WTC11 (cell line): Measurements from ENCODE around the gene ECE1. TPM values are rescaled to one million over a fixed set of nuclear protein-coding genes. Genes with fewer than 3 reads are reported as not detected.

Experiments
- ATAC-seq: fragments of 200-7000 bp; cut with Tn5 transposase; 2 replicates; pipeline ENCODE4 v1.10.0; 2021; ENCODE audit warnings: mild to moderate bottlenecking, moderate library complexity
- CTCF ChIA-PET: fragments of 300-600 bp; sonication (Branson Sonifier 250); formaldehyde crosslinking; loops from one replicate; lab custom pipeline; 2021; ENCODE audit warnings: antibody characterized with exemption; lab: Charles Lee
- POLR2A ChIA-PET: fragments of 350-600 bp; sonication (Branson Sonifier 250); formaldehyde crosslinking; loops from one replicate; lab custom pipeline; 2021; ENCODE audit warnings: antibody characterized with exemption; lab: Charles Lee
- DNase-seq: peaks from one replicate; pipeline ENCODE4 v3.0.0; 2021; ENCODE audit warnings: low spot score
- H3K27ac Mint-ChIP-seq: 2 replicates; pipeline ENCODE4 v1.8.0; 2021; ENCODE audit warnings: mixed read lengths
- H3K27me3 Mint-ChIP-seq: 2 replicates; pipeline ENCODE4 v1.8.0; 2021; ENCODE audit warnings: low read depth, mild to moderate bottlenecking, moderate library complexity, mixed read lengths
- H3K36me3 Mint-ChIP-seq: 2 replicates; pipeline ENCODE4 v1.8.0; 2021; ENCODE audit warnings: mixed read lengths
- H3K4me1 Mint-ChIP-seq: 2 replicates; pipeline ENCODE4 v1.8.0; 2022; ENCODE audit warnings: mixed read lengths
- H3K4me3 Mint-ChIP-seq: 2 replicates; pipeline ENCODE4 v1.8.0; 2021; ENCODE audit warnings: mild to moderate bottlenecking, moderate library complexity, mixed read lengths
- H3K9me3 Mint-ChIP-seq: 2 replicates; pipeline ENCODE4 v1.8.0; 2021; ENCODE audit warnings: mixed read lengths
- ESRRA ChIP-seq: sonication (generic); formaldehyde crosslinking; IDR thresholded peaks from 2 replicates; pipeline ENCODE4 v1.8.1; 2022; ENCODE audit warnings: mild to moderate bottlenecking, missing genetic modification reagents, borderline replicate concordance
- NFATC4 ChIP-seq: fragments of 250-450 bp; sonication (Bioruptor Pico); IDR thresholded peaks from 2 replicates; pipeline ENCODE4 v1.9.0; 2021; ENCODE audit warnings: mild to moderate bottlenecking
- NR3C1 ChIP-seq: sonication (generic); formaldehyde crosslinking; conservative IDR thresholded peaks from 2 replicates; pipeline ENCODE4 v1.8.1; 2023; ENCODE audit warnings: low read depth, mild to moderate bottlenecking, missing genetic modification reagents
- RELA ChIP-seq: sonication (generic); formaldehyde crosslinking; IDR thresholded peaks from 2 replicates; pipeline ENCODE4 v1.8.1; 2022; ENCODE audit warnings: missing genetic modification reagents, mild to moderate bottlenecking, borderline replicate concordance
- RORB ChIP-seq: fragments of 250-450 bp; sonication (Bioruptor Pico); IDR thresholded peaks from 2 replicates; pipeline ENCODE4 v1.9.0; 2021; ENCODE audit warnings: mild to moderate bottlenecking
- TEAD4 ChIP-seq: sonication (generic); formaldehyde crosslinking; IDR thresholded peaks from 2 replicates; pipeline ENCODE4 v1.8.0; 2022; ENCODE audit warnings: mild to moderate bottlenecking, missing genetic modification reagents
- ZBTB21 ChIP-seq: sonication (generic); formaldehyde crosslinking; IDR thresholded peaks from 2 replicates; pipeline ENCODE4 v1.8.1; 2023; ENCODE audit warnings: mild to moderate bottlenecking, missing genetic modification reagents, borderline replicate concordance
- ZBTB43 ChIP-seq: sonication (generic); formaldehyde crosslinking; IDR thresholded peaks from 2 replicates; pipeline ENCODE4 v1.8.1; 2023; ENCODE audit warnings: mild to moderate bottlenecking, missing genetic modification reagents
- ZMAT4 ChIP-seq: fragments of 250-450 bp; sonication (Bioruptor Pico); IDR thresholded peaks from 2 replicates; pipeline ENCODE4 v1.9.0; 2021; ENCODE audit warnings: mild to moderate bottlenecking
- ZNF121 ChIP-seq: sonication (generic); formaldehyde crosslinking; IDR thresholded peaks from 2 replicates; pipeline ENCODE4 v1.8.0; 2023; ENCODE audit warnings: missing genetic modification reagents
- ZNF232 ChIP-seq: sonication (generic); formaldehyde crosslinking; IDR thresholded peaks from 2 replicates; pipeline ENCODE4 v1.8.0; 2022; ENCODE audit warnings: mild to moderate bottlenecking, missing genetic modification reagents
- ZNF423 ChIP-seq: fragments of 250-450 bp; sonication (Bioruptor Pico); IDR thresholded peaks from 2 replicates; pipeline ENCODE4 v2.1.2; 2022; ENCODE audit warnings: mild to moderate bottlenecking, moderate library complexity
- total RNA-seq: library from RNA; stranded (reverse); gene quantifications from 3 replicates; pipeline ENCODE4 v1.2.3, GENCODE V29; 2021
- TF ChIP-seq, protein P1 (sequence below): sonication (generic); formaldehyde crosslinking; IDR thresholded peaks from 2 replicates; pipeline ENCODE4 v1.8.1; 2023; ENCODE audit warnings: mild to moderate bottlenecking, missing genetic modification reagents, borderline replicate concordance
- TF ChIP-seq, protein P2 (sequence below): sonication (generic); formaldehyde crosslinking; IDR thresholded peaks from 2 replicates; pipeline ENCODE4 v1.8.1; 2022; ENCODE audit warnings: missing genetic modification reagents, borderline replicate concordance
- TF ChIP-seq, protein P3 (sequence below): sonication (generic); formaldehyde crosslinking; IDR thresholded peaks from 2 replicates; pipeline ENCODE4 v1.8.1; 2023; ENCODE audit warnings: mild to moderate bottlenecking, moderate library complexity, missing genetic modification reagents
- TF ChIP-seq, protein P4 (sequence below): sonication (generic); formaldehyde crosslinking; IDR thresholded peaks from 2 replicates; pipeline ENCODE4 v1.8.0; 2023; ENCODE audit warnings: missing genetic modification reagents
- TF ChIP-seq, protein P5 (sequence below): fragments of 250-450 bp; sonication (Bioruptor Pico); IDR thresholded peaks from 2 replicates; pipeline ENCODE4 v1.9.0; 2021; ENCODE audit warnings: moderate library complexity, mild to moderate bottlenecking, inconsistent platforms, borderline replicate concordance

Gene ECE1
- total RNA-seq, 1 experiment from 2014 or later = 45.0 TPM

- Mint-ChIP-seq H3K4me3 (no peak overlapping the region), H3K36me3 (0 out of 2 replicates have a peak, but pooled peaks cover 3% of the 10 kb centered on the region), H3K9me3 (no peaks in the 10 kb centered on the region), H3K4me1 (peaks cover 63% of the 10 kb centered on the region), H3K27ac (peak overlapping the region; percentile 65; the same call in 1 of the 2 replicates), H3K27me3 (no peaks in the 10 kb centered on the region)
- ChIA-PET POLR2A (no interaction called here), CTCF (interaction anchor here (1.8 to 3.9 kb wide), 4 partner anchors 38 to 91 kb away, joined by 6 to 25 read pairs (median 8); no protein-coding TSS in a partner anchor)
- DNase-seq (no peak), ATAC-seq (no peak; the same call in 1 of the 2 replicates)
- TF ChIP-seq, protein P1, sequence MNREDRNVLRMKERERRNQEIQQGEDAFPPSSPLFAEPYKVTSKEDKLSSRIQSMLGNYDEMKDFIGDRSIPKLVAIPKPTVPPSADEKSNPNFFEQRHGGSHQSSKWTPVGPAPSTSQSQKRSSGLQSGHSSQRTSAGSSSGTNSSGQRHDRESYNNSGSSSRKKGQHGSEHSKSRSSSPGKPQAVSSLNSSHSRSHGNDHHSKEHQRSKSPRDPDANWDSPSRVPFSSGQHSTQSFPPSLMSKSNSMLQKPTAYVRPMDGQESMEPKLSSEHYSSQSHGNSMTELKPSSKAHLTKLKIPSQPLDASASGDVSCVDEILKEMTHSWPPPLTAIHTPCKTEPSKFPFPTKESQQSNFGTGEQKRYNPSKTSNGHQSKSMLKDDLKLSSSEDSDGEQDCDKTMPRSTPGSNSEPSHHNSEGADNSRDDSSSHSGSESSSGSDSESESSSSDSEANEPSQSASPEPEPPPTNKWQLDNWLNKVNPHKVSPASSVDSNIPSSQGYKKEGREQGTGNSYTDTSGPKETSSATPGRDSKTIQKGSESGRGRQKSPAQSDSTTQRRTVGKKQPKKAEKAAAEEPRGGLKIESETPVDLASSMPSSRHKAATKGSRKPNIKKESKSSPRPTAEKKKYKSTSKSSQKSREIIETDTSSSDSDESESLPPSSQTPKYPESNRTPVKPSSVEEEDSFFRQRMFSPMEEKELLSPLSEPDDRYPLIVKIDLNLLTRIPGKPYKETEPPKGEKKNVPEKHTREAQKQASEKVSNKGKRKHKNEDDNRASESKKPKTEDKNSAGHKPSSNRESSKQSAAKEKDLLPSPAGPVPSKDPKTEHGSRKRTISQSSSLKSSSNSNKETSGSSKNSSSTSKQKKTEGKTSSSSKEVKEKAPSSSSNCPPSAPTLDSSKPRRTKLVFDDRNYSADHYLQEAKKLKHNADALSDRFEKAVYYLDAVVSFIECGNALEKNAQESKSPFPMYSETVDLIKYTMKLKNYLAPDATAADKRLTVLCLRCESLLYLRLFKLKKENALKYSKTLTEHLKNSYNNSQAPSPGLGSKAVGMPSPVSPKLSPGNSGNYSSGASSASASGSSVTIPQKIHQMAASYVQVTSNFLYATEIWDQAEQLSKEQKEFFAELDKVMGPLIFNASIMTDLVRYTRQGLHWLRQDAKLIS = no peak
- TF ChIP-seq RELA = no peak
- no peak for TF ChIP-seq ZNF232 (CRISPR knock-in tag)
- no peak for TF ChIP-seq ZBTB43
These were observed 18.1 kb upstream of the ECE1 start for GRCh38 chr1:21308330-21308729.

GRCh38 chr1:21307663-21308305, 17.5 kb upstream of the ECE1 start:
- CTCF ChIA-PET = interaction anchor here (1.2 to 3.9 kb wide), 5 partner anchors 13 to 90 kb away, joined by 3 to 25 read pairs (median 7); no protein-coding TSS in a partner anchor
- ATAC-seq = peak; percentile 72
- Mint-ChIP-seq H3K4me3 (no peak overlapping the region), H3K36me3 (0 out of 2 replicates have a peak, but pooled peaks cover 3% of the 10 kb centered on the region), H3K4me1 (peaks cover 63% of the 10 kb centered on the region), H3K9me3 (no peaks in the 10 kb centered on the region), H3K27ac (peak overlapping the region; percentile 65; the same call in 1 of the 2 replicates), H3K27me3 (no peaks in the 10 kb centered on the region)
- DNase-seq = no peak
- TF ChIP-seq ZMAT4 (CRISPR knock-in tag) = no peak
- 0 out of 2 replicates have a peak, but pooled peaks have one; percentile 15 for TF ChIP-seq ZNF121 (CRISPR knock-in tag)
- POLR2A ChIA-PET = no interaction called here

GRCh38 chr1:21307210-21307609, 16.9 kb upstream of the ECE1 start:
- no peaks in the 10 kb centered on the region for H3K9me3 Mint-ChIP-seq
- H3K27ac Mint-ChIP-seq = peak overlapping the region; percentile 39; the same call in 1 of the 2 replicates
- H3K36me3 Mint-ChIP-seq = 0 out of 2 replicates have a peak, but pooled peaks cover 3% of the 10 kb centered on the region
- DNase-seq (no peak), ATAC-seq (no peak)
- peaks cover 67% of the 10 kb centered on the region for H3K4me1 Mint-ChIP-seq
- H3K4me3 Mint-ChIP-seq = no peak overlapping the region
- ChIA-PET POLR2A (no interaction called here), CTCF (interaction anchor here (1.2 to 3.9 kb wide), 5 partner anchors 13 to 89 kb away, joined by 3 to 25 read pairs (median 7); no protein-coding TSS in a partner anchor)
- no peaks in the 10 kb centered on the region for H3K27me3 Mint-ChIP-seq
- no peak for TF ChIP-seq TEAD4 (CRISPR knock-in tag)
- no peak for TF ChIP-seq ESRRA
- TF ChIP-seq, protein P2, sequence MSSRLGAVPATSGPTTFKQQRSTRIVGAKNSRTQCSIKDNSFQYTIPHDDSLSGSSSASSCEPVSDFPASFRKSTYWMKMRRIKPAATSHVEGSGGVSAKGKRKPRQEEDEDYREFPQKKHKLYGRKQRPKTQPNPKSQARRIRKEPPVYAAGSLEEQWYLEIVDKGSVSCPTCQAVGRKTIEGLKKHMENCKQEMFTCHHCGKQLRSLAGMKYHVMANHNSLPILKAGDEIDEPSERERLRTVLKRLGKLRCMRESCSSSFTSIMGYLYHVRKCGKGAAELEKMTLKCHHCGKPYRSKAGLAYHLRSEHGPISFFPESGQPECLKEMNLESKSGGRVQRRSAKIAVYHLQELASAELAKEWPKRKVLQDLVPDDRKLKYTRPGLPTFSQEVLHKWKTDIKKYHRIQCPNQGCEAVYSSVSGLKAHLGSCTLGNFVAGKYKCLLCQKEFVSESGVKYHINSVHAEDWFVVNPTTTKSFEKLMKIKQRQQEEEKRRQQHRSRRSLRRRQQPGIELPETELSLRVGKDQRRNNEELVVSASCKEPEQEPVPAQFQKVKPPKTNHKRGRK (CRISPR knock-in tag) = no peak
- TF ChIP-seq RORB (CRISPR knock-in tag) = no peak
- TF ChIP-seq, protein P3, sequence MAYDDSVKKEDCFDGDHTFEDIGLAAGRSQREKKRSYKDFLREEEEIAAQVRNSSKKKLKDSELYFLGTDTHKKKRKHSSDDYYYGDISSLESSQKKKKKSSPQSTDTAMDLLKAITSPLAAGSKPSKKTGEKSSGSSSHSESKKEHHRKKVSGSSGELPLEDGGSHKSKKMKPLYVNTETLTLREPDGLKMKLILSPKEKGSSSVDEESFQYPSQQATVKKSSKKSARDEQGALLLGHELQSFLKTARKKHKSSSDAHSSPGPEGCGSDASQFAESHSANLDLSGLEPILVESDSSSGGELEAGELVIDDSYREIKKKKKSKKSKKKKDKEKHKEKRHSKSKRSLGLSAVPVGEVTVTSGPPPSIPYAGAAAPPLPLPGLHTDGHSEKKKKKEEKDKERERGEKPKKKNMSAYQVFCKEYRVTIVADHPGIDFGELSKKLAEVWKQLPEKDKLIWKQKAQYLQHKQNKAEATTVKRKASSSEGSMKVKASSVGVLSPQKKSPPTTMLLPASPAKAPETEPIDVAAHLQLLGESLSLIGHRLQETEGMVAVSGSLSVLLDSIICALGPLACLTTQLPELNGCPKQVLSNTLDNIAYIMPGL (CRISPR knock-in tag) = no peak
- TF ChIP-seq NR3C1 (CRISPR knock-in tag) = no peak
- TF ChIP-seq ZBTB21 (CRISPR knock-in tag) = no peak
- no peak for TF ChIP-seq NFATC4 (CRISPR knock-in tag)
- TF ChIP-seq, protein P4, sequence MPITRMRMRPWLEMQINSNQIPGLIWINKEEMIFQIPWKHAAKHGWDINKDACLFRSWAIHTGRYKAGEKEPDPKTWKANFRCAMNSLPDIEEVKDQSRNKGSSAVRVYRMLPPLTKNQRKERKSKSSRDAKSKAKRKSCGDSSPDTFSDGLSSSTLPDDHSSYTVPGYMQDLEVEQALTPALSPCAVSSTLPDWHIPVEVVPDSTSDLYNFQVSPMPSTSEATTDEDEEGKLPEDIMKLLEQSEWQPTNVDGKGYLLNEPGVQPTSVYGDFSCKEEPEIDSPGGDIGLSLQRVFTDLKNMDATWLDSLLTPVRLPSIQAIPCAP = no peak
- TF ChIP-seq ZNF423 (CRISPR knock-in tag) = no peak
- TF ChIP-seq ZBTB43 = no peak
- TF ChIP-seq, protein P5, sequence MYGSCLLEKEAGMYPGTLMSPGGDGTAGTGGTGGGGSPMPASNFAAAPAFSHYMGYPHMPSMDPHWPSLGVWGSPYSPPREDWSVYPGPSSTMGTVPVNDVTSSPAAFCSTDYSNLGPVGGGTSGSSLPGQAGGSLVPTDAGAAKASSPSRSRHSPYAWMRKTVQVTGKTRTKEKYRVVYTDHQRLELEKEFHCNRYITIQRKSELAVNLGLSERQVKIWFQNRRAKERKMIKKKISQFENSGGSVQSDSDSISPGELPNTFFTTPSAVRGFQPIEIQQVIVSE = no peak
